HepG2 (cell line): Measurements from ENCODE around the gene NFYB. TPM values are rescaled to one million over a fixed set of nuclear protein-coding genes. Genes with fewer than 3 reads are reported as not detected.

Experiments
- ATAC-seq: fragments of 200-7000 bp; cut with Tn5 transposase; 3 replicates; pipeline ENCODE4 v1.9.1; 2020; ENCODE audit warnings: mild to moderate bottlenecking, moderate library complexity
- BruUV-seq: library from RNA; stranded (reverse); fragments of 400-500 nt; replicated peaks from 2 replicates; lab custom pipeline; 2021; lab: Mats Ljungman, UMichigan
- CTCF ChIA-PET: fragments of 300-600 bp; formaldehyde crosslinking; extraction: SDS; loops from one replicate; lab custom pipeline; 2021; ENCODE audit warnings: low total read pairs, inconsistent platforms, low intra/inter-chr PET ratio; lab: Yijun Ruan, JAX
- POLR2A ChIA-PET: fragments of 350-600 bp; sonication (Branson Sonifier 250); formaldehyde crosslinking; loops from one replicate; lab custom pipeline; 2020; ENCODE audit warnings: antibody characterized with exemption, inconsistent platforms; lab: Yijun Ruan, JAX
- DNase-seq: peaks from one replicate; pipeline ENCODE4 v3.0.0-alpha.2; 2015; ENCODE audit warnings: low spot score
- FAIRE-seq: peaks from 3 replicates; lab custom pipeline; 2011; peaks lifted over from hg19 to GRCh38; lab: Jason Lieb, UNC
- H2AFZ ChIP-seq: one replicate; pipeline ENCODE4 v1.6.1; 2011; ENCODE audit warnings: low read length, inconsistent platforms
- H3K27ac ChIP-seq: fragments of 300-600 bp; 3 replicates; pipeline ENCODE4 v1.8.0; 2011; ENCODE audit warnings: mixed run types, mild to moderate bottlenecking, mixed read lengths, low read length, inconsistent platforms; ENCODE audit not compliant: insufficient read depth; ENCODE audit errors: extremely low read length
- H3K27me3 ChIP-seq, 2 experiments: fragments of 200-600 bp in 1 of 2; 2 replicates in 1 of 2; 3 replicates in 1 of 2; pipeline versions ENCODE4 v1.6.0 to v1.8.0; 2011; ENCODE audit warnings: low read length in 2 of 2, mild to moderate bottlenecking in 2 of 2, moderate library complexity in 2 of 2, inconsistent platforms in 1 of 2; ENCODE audit not compliant: insufficient read depth in 2 of 2, control insufficient read depth in 1 of 2
- H3K36me3 ChIP-seq, 2 experiments: fragments of 200-600 bp in 1 of 2; replicated peaks in 1 of 2; 2 replicates in 1 of 2; 3 replicates in 1 of 2; pipeline versions ENCODE4 v1.5.1 to v1.8.0; 2011; ENCODE audit warnings: low read length in 2 of 2, inconsistent platforms in 1 of 2; ENCODE audit not compliant: insufficient read depth in 2 of 2, control insufficient read depth in 1 of 2
- H3K4me1 ChIP-seq: 2 replicates; pipeline ENCODE4 v1.5.1; 2012; ENCODE audit warnings: low read length, inconsistent platforms; ENCODE audit not compliant: insufficient read depth
- H3K4me2 ChIP-seq: 2 replicates; pipeline ENCODE4 v1.6.0; 2011; ENCODE audit warnings: low read depth, low read length, inconsistent platforms
- H3K4me3 ChIP-seq, 3 experiments: fragments of 200-600 bp in 1 of 3; sonication (generic), shearing (Covaris generic) in 1 of 3; replicated peaks in 1 of 3; 2 replicates each; pipeline ENCODE4 v1.5.1; 2011 to 2016; ENCODE audit warnings: low read length in 3 of 3, inconsistent platforms in 2 of 3, low read depth in 2 of 3, mild to moderate bottlenecking in 2 of 3, control low read depth in 1 of 3, mixed read lengths in 1 of 3; ENCODE audit not compliant: insufficient read depth in 1 of 3
- H3K79me2 ChIP-seq: one replicate; pipeline ENCODE4 v1.6.1; 2011; ENCODE audit warnings: low read length, inconsistent platforms; ENCODE audit not compliant: insufficient read depth
- H3K9ac ChIP-seq: 2 replicates; pipeline ENCODE4 v1.6.0; 2011; ENCODE audit warnings: mild to moderate bottlenecking, low read depth, low read length, inconsistent platforms; ENCODE audit not compliant: insufficient read depth
- H3K9me3 ChIP-seq: 2 replicates; pipeline ENCODE4 v1.5.1; 2012; ENCODE audit warnings: mild to moderate bottlenecking, low read length
- H4K20me1 ChIP-seq: 2 replicates; pipeline ENCODE4 v1.6.0; 2011; ENCODE audit warnings: inconsistent platforms, mild to moderate bottlenecking, low read length, moderate library complexity; ENCODE audit not compliant: insufficient read depth
- ATF6 ChIP-seq: sonication (generic); formaldehyde crosslinking; conservative IDR thresholded peaks from 2 replicates; pipeline ENCODE4 v1.4.0; 2020; ENCODE audit warnings: missing genetic modification reagents
- BHLHE40 ChIP-seq: IDR thresholded peaks from 2 replicates; pipeline ENCODE4 v1.6.1; 2011; ENCODE audit warnings: low read length, improper control_type of control experiment
- JARID2 ChIP-seq: sonication (generic); formaldehyde crosslinking; IDR thresholded peaks from 2 replicates; pipeline ENCODE4 v1.8.1; 2023; ENCODE audit warnings: missing genetic modification reagents, inconsistent platforms; ENCODE audit not compliant: insufficient replicate concordance
- NFYC ChIP-seq: IDR thresholded peaks from 2 replicates; pipeline ENCODE4 v1.6.1; 2016; ENCODE audit warnings: missing genetic modification reagents, missing compliant biosample characterization
- STAG1 ChIP-seq: sonication (generic); formaldehyde crosslinking; IDR thresholded peaks from 2 replicates; pipeline ENCODE4 v1.4.0; 2020; ENCODE audit warnings: missing genetic modification reagents
- U2AF1 ChIP-seq: fragments of 200-400 bp; formaldehyde crosslinking; optimal IDR thresholded peaks from 2 replicates; pipeline ENCODE3; 2017; ENCODE audit warnings: mild to moderate bottlenecking, low read depth, low read length
- ZNF101 ChIP-seq: sonication (generic); formaldehyde crosslinking; IDR thresholded peaks from 2 replicates; pipeline ENCODE4 v1.4.0; 2020; ENCODE audit warnings: mild to moderate bottlenecking, low read depth, missing genetic modification reagents, borderline replicate concordance
- ZNF121 ChIP-seq: sonication (generic); formaldehyde crosslinking; IDR thresholded peaks from 2 replicates; pipeline ENCODE4 v1.5.0; 2020; ENCODE audit warnings: mild to moderate bottlenecking, missing genetic modification reagents
- ZNF589 ChIP-seq: sonication (generic); formaldehyde crosslinking; conservative IDR thresholded peaks from 2 replicates; pipeline ENCODE4 v1.8.0; 2022; ENCODE audit warnings: mild to moderate bottlenecking, moderate library complexity, missing genetic modification reagents
- ZNF746 ChIP-seq: sonication (generic); formaldehyde crosslinking; IDR thresholded peaks from 2 replicates; pipeline ENCODE4 v1.8.0; 2022; ENCODE audit warnings: mild to moderate bottlenecking, missing genetic modification reagents
- ZNF768 ChIP-seq: sonication (generic); formaldehyde crosslinking; IDR thresholded peaks from 2 replicates; pipeline ENCODE4 v1.4.0; 2020; ENCODE audit warnings: missing genetic modification reagents
- WGBS: methylation state at CpG from one replicate; pipeline ENCODE4 v1.1.6; 2017; ENCODE audit warnings: low lambda C conversion rate; 5-methylcytosine and 5-hydroxymethylcytosine counted together
- in situ Hi-C: cut with HindIII; loops from 2 replicates; pipeline ENCODE4 v1.10.0; 2017; ENCODE audit warnings: low pct_unique_long_range_greater_than_20kb; ENCODE audit not compliant: extremely low pct_ligation_motif_present
- intact Hi-C: fragments of 100-400 bp; cut with micrococcal nuclease; formaldehyde crosslinking; loops from one replicate; pipeline ENCODE4 v1.10.0; 2022; ENCODE audit not compliant: unreplicated experiment
- polyA plus RNA-seq, 8 experiments: library from polyadenylated mRNA; depleted of rRNA in 3 of 8; stranded (reverse) in 7 of 8; unstranded in 1 of 8; fragments of >200 nt; fragmentation: Illumina TruSeq in 4 of 8; extraction: Trizol in 4 of 8; gene quantifications; 2 replicates each; pipeline versions ENCODE4 v1.2.1 to v1.2.3, GENCODE V29; 2011 to 2016; ENCODE audit warnings: low read depth in 4 of 8, missing spikeins in 1 of 8, mixed read lengths in 1 of 8; ENCODE audit not compliant: insufficient read depth in 1 of 8
- total RNA-seq, 5 experiments: library from RNA; depleted of rRNA; stranded (reverse); fragments of >200 nt; fragmentation: Illumina TruSeq; extraction: Trizol; gene quantifications; 2 replicates each; pipeline ENCODE4 v1.2.3, GENCODE V29; 2016; ENCODE audit warnings: low read depth in 1 of 5

NFYB gene
- total and polyA plus RNA-seq, 2 of the 13 experiments (the other 11 are each of a cell fraction or from before 2014, with no cell fraction given), result 18.7 to 36.6 TPM

GRCh38 chr12:104134882-104135281 is 3.1 kb downstream of the NFYB start:
- CTCF ChIA-PET, result no interaction called here
- no TSS peak for BruUV-seq
- no peak for FAIRE-seq
- Histone ChIP-seq H3K4me3 (no peak overlapping the region), H3K36me3 (peaks cover 3 to 10% of the 10 kb centered on the region in 2 experiments; a peak in 2 of 5 replicates), H3K27me3 (no peaks in the 10 kb centered on the region; a peak in 1 of 5 replicates), H3K4me1 (peaks cover 70% of the 10 kb centered on the region), H3K27ac (no peak overlapping the region), H3K79me2 (peaks cover 21% of the 10 kb centered on the region), H2AFZ (no peak overlapping the region), H4K20me1 (no peaks in the 10 kb centered on the region), H3K9ac (no peak overlapping the region), H3K4me2 (no peak overlapping the region), H3K9me3 (no peaks in the 10 kb centered on the region)
- TF ChIP-seq ZNF101 (no peak), U2AF1 (no peak), ZNF768 (CRISPR knock-in tag) (no peak), BHLHE40 (no peak), ZNF746 (no peak), STAG1 (CRISPR knock-in tag) (no peak), JARID2 (CRISPR knock-in tag) (no peak), ZNF589 (no peak)
- in situ Hi-C loops, result no loop called here
- intact Hi-C loops, result loop anchor here (5.0 to 10.0 kb wide), 2 partner anchors 152 to 170 kb away; partner anchors contain the start of gene TDG
- DNase-seq, result no peak
- whole genome bisulfite sequencing, result 89% methylated on average over 1 of the region's 1 CpG
- no peak for ATAC-seq
- POLR2A ChIA-PET, result no interaction called here

- no peak overlapping the region for H3K9ac ChIP-seq
- H4K20me1 ChIP-seq, result no peaks in the 10 kb centered on the region
- no peaks in the 10 kb centered on the region for H3K9me3 ChIP-seq
- ATAC-seq (no peak), DNase-seq (no peak), FAIRE-seq (no peak)
- intact Hi-C loops, result loop anchor here (10.0 kb wide), 1 partner anchor 169 kb away; the partner anchor contains the start of gene TDG
- H3K4me2 ChIP-seq, result no peak overlapping the region
- H3K27me3 ChIP-seq, result no peaks in the 10 kb centered on the region; a peak in 1 of 5 replicates
- 94% methylated on average over 1 of the region's 1 CpG for WGBS
- no peak overlapping the region for H3K27ac ChIP-seq
- CTCF ChIA-PET, result no interaction called here
- H3K79me2 ChIP-seq, result peaks cover 21% of the 10 kb centered on the region
- in situ Hi-C loops, result no loop called here
- no peak overlapping the region for H3K4me3 ChIP-seq
- POLR2A ChIA-PET, result no interaction called here
- TF ChIP-seq ATF6 (no peak), ZNF121 (CRISPR knock-in tag) (no peak), NFYC (CRISPR knock-in tag) (no peak), U2AF1 (no peak)
- no TSS peak for BruUV-seq
- H3K4me1 ChIP-seq, result peaks cover 68% of the 10 kb centered on the region
- no peak overlapping the region for H2AFZ ChIP-seq
- H3K36me3 ChIP-seq, result peaks cover 3 to 10% of the 10 kb centered on the region in 2 experiments; a peak in 3 of 5 replicates
Measured at GRCh38 chr12:104133866-104134265, 4.1 kb downstream of the NFYB start.
